Measurements from ENCODE around the gene SLC7A6OS.

- TF ChIP-seq CTCF (IDR thresholded peaks at IDR 0.05) (peak; percentile 16; the same call in 1 of the 2 replicates), ZFX (IDR thresholded peaks at IDR 0.05; ENCODE audit: borderline replicate concordance) (no peak)
Measured at GRCh38 chr16:68355447-68356248, 44.9 kb upstream of the SLC7A6OS start.

Data from 22Rv1 (cell line).